ENCODE data around the gene HPGD.

The HPGD gene

GRCh38 chr4:174561560-174561959 lies 39.3 kb upstream of the HPGD start:
- no peak overlapping the region for H3K27ac ChIP-seq (ENCODE audit: low read depth, low read length, poor library complexity, severe bottlenecking)

GRCh38 chr4:174559894-174560293 lies 37.6 kb upstream of the HPGD start:
- Histone ChIP-seq H4K20me1 (ENCODE audit: insufficient read depth, low read length) (no peaks in the 10 kb centered on the region), H3K4me3 (ENCODE audit: low read depth, low read length, poor library complexity, severe bottlenecking) (no peak overlapping the region), H3K9me2 (ENCODE audit: low read depth, low read length) (no peaks in the 10 kb centered on the region), H3K79me2 (ENCODE audit: insufficient read depth, low read length) (no peaks in the 10 kb centered on the region), H3K4me1 (ENCODE audit: insufficient read depth, low read length, severe bottlenecking) (no peaks in the 10 kb centered on the region), H2AFZ (ENCODE audit: low read length) (no peak overlapping the region), H3K27me3 (ENCODE audit: insufficient read depth, low read length) (no peaks in the 10 kb centered on the region), H3K4me2 (ENCODE audit: low read length) (no peak overlapping the region), H3F3A (ENCODE audit: insufficient read depth, low read length) (no peaks in the 10 kb centered on the region), H3K9me3 (ENCODE audit: low read length) (no peaks in the 10 kb centered on the region), H3K27ac (ENCODE audit: low read depth, low read length, poor library complexity, severe bottlenecking) (no peak overlapping the region), H3K9ac (ENCODE audit: low read length) (no peak overlapping the region), H3K36me3 (ENCODE audit: insufficient read depth, low read length) (no peaks in the 10 kb centered on the region)
- TF ChIP-seq, protein P1, sequence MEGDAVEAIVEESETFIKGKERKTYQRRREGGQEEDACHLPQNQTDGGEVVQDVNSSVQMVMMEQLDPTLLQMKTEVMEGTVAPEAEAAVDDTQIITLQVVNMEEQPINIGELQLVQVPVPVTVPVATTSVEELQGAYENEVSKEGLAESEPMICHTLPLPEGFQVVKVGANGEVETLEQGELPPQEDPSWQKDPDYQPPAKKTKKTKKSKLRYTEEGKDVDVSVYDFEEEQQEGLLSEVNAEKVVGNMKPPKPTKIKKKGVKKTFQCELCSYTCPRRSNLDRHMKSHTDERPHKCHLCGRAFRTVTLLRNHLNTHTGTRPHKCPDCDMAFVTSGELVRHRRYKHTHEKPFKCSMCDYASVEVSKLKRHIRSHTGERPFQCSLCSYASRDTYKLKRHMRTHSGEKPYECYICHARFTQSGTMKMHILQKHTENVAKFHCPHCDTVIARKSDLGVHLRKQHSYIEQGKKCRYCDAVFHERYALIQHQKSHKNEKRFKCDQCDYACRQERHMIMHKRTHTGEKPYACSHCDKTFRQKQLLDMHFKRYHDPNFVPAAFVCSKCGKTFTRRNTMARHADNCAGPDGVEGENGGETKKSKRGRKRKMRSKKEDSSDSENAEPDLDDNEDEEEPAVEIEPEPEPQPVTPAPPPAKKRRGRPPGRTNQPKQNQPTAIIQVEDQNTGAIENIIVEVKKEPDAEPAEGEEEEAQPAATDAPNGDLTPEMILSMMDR (IDR thresholded peaks at IDR 0.05; ENCODE audit: low read length) = no peak
- no peak for TF ChIP-seq EZH2 (IDR thresholded peaks at IDR 0.05; ENCODE audit: borderline replicate concordance, low read length)

More at GRCh38 chr4:174561560-174561959, 39.3 kb upstream of the HPGD start:
- Histone ChIP-seq H3K9me3 (ENCODE audit: low read length) (no peaks in the 10 kb centered on the region), H3K4me1 (ENCODE audit: insufficient read depth, low read length, severe bottlenecking) (no peaks in the 10 kb centered on the region), H3K4me3 (ENCODE audit: low read depth, low read length, poor library complexity, severe bottlenecking) (no peak overlapping the region), H3K27me3 (ENCODE audit: insufficient read depth, low read length) (no peaks in the 10 kb centered on the region), H3K4me2 (ENCODE audit: low read length) (no peak overlapping the region), H3K36me3 (ENCODE audit: insufficient read depth, low read length) (no peaks in the 10 kb centered on the region), H3F3A (ENCODE audit: insufficient read depth, low read length) (no peaks in the 10 kb centered on the region), H3K9me2 (ENCODE audit: low read depth, low read length) (no peaks in the 10 kb centered on the region), H3K9ac (ENCODE audit: low read length) (no peak overlapping the region), H2AFZ (ENCODE audit: low read length) (no peak overlapping the region), H4K20me1 (ENCODE audit: insufficient read depth, low read length) (no peaks in the 10 kb centered on the region), H3K79me2 (ENCODE audit: insufficient read depth, low read length) (no peaks in the 10 kb centered on the region)
- TF ChIP-seq, protein P1 (IDR thresholded peaks at IDR 0.05; ENCODE audit: low read length) = no peak
- TF ChIP-seq EZH2 (IDR thresholded peaks at IDR 0.05; ENCODE audit: borderline replicate concordance, low read length) = no peak

DNA sequence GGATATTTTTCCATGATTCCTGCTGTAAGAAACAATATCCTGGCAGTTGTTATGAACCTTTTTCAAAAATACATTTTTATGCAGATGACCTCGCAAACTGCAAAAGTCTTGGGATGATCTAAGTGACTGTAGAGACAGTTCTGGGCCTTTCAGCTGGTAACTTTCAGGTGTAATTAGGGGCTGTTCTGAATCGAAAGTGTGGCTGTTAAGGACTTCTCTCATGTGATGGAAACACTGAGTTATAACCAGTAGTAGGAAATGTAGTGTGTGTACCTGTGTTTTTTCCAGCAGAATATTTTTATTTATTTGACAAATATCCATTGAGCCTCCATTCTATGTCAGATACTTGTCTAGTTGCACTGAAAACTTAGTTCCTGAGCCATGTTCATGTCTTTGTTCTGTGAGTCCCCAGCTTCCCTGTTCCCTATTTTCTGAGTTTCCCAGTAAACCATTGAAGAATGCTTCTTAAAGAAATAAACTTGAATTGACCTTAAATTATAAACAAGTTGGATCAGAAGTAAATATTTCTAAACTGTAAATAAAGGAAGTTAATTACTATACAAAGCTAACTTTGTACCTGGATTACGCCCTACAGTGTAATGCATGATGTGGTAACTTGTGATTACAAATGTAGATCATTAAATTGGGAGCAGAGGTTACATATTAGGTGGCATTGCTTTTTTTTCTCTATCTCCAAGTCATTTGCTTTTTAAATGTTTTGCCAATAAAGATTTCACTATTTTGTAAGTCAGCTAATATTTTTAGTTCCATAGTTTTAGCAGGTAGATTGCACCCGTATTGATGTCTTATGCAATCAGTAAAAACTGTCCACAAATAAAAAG lies 33.7 kb upstream of the HPGD start:
- H3K27me3 ChIP-seq (ENCODE audit: insufficient read depth, low read length) = no peaks in the 10 kb centered on the region
- no peaks in the 10 kb centered on the region for H4K20me1 ChIP-seq (ENCODE audit: insufficient read depth, low read length)
- no peak overlapping the region for H2AFZ ChIP-seq (ENCODE audit: low read length)
- H3K9me3 ChIP-seq (ENCODE audit: low read length) = no peaks in the 10 kb centered on the region
- no peaks in the 10 kb centered on the region for H3K9me2 ChIP-seq (ENCODE audit: low read depth, low read length)
- no peaks in the 10 kb centered on the region for H3K79me2 ChIP-seq (ENCODE audit: insufficient read depth, low read length)
- no peak overlapping the region for H3K4me2 ChIP-seq (ENCODE audit: low read length)
- H3K9ac ChIP-seq (ENCODE audit: low read length) = no peak overlapping the region
- no peaks in the 10 kb centered on the region for H3K4me1 ChIP-seq (ENCODE audit: insufficient read depth, low read length, severe bottlenecking)
- H3F3A ChIP-seq (ENCODE audit: insufficient read depth, low read length) = no peaks in the 10 kb centered on the region
- no peak overlapping the region for H3K27ac ChIP-seq (ENCODE audit: low read depth, low read length, poor library complexity, severe bottlenecking)
- H3K36me3 ChIP-seq (ENCODE audit: insufficient read depth, low read length) = no peaks in the 10 kb centered on the region
- H3K4me3 ChIP-seq (ENCODE audit: low read depth, low read length, poor library complexity, severe bottlenecking) = no peak overlapping the region
- TF ChIP-seq, protein P1 (IDR thresholded peaks at IDR 0.05; ENCODE audit: low read length) = no peak
- TF ChIP-seq EZH2 (IDR thresholded peaks at IDR 0.05; ENCODE audit: borderline replicate concordance, low read length) = no peak
